D341Med (cell line): ENCODE measurements around the gene TMEM115.

Experiments
- DNase-seq: peaks from one replicate; pipeline ENCODE4 v3.0.0; 2012; ENCODE audit warnings: low spot score

TMEM115 gene

GRCh38 chr3:50378024-50378423 is 18.7 kb upstream of the TMEM115 start:
- DNase-seq, result no peak

- DNase-seq, result no peak
Observed at GRCh38 chr3:50375258-50375931, 16.1 kb upstream of the TMEM115 start.

DNA sequence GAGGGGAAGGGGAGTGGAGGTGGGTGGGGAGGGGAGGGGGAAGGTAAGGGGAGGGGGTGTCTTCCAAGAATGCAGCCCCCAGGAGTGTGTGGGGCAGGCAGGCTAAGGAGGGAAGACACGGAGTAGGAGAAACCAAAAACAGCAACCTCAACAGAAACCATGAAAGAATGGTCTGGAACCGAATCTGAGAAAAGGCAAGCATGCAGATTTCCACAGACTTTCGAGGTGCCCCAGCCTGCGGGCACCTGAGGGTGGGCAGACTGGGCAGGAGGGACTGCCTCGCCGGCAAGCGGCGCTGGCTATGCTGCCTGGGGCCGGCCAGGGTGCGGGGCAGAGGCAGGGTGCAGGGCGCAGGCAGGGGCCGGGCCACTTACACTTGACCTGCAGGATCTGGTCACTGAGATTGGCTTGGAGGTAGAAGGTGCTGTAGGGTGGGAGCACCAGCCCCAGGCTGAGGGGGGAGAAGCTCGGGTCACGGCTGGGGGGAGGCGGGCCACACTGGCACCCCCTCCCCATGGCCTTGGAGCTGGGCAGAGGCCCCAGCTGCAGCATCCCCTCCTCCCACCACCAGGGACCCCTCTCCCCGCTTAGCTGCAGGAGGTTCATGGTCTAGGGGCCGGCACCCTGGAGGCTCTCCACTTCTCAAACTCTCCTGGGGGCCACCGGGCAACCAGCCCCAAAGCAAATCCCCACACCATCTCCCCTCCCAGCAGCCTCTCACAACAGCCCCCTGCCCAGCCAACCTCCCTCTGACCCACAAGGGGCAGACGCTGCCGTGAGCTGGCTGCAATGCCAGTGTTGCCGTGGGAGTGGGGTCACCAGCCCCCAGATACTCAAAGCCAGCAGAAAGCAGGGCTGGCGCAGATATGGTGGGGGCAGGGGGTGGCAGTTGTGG is 15.3 kb upstream of the TMEM115 start:
- no peak for DNase-seq

DNA sequence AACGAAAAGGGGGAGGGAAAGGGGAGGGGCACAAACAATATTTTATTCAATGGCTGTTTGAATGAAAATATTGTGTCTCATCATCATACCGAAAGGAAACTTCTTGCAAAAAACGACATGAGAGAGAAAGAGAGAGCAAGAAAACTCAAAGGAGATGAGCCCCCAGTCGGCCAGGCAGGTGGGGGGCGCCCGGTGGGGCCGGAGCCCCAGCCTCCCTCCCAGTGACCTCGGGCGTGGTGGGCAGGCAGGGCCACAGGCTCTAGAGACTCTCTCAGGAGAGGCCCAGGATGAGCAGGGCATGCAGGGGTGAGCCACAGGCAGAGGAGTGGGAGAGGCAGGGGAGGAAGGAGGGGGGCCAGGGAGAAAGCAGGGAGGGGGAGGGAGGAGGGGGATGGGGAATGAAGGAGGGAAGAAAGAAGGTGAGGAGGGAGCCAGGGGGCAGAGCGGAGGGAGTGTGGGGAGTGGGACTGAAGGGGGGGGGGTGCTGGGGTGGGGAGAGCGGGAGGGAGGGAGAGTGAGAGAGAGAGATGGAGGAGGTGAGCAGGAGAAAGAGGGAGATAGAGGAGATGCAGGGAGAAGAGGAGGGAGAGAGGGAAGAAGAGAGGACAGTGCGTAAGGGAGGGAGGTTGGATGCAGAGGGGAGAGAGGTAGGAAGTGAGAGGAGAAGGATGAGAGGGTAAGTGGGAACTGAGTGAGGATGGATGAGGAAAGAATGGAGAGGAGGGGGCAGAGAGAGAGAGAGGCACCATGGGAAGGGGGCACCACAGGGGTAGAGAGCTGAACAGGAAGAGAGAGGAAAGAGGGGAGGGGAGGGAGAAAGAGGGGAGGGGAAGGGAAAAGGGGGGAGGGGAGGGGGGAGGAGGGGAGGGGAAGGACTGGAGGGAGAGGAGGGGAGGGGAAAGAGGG is 14.1 kb upstream of the TMEM115 start:
- DNase-seq, result no peak

GRCh38 chr3:50372349-50372748 is 13.0 kb upstream of the TMEM115 start:
- DNase-seq, result no peak

DNA sequence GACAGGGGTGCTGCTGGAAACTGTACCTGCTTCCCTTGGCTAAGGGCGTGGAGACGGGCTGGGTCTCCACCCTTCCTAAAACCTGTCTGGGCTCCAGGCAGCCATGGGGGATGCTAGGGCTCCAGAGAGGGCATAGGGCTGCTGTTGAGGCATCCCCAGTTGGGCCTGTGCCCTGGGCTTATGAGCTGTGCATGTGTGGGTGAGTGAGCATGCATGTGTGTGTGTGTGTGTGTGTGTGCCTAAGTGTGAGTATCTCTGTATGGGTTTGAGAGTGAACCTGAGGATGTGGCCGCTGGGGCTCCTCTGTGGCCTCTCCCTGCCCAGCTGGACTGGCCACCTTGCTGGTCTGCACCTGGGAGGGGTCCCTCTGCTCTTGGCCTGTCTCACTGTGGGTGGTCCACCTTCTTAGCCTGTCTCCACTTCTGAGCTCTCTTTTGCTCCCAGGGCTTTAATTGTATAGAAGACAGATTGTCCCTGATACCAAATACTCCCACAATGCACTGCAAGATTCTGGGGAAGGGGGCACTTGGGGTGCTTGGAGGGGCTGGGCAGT is 11.9 kb upstream of the TMEM115 start:
- no peak for DNase-seq

DNA sequence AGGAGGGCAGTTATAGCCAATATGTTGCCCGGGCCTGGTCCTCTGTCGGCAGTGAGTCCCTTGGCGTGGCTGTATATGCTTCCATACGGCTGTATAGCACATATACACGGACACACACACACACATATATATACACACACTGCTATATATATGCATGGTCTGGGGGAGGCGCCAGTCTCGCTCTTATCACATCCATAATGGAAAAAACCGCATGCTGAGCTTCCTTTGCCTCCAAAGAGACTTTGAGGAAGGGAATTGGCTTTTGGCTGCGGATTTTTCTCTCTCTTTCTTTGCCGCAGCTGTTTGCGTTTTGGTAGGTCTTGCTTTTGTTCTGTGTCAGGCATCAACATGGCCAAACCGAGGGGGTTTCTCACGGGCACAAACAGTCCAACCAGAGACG is 11.3 kb upstream of the TMEM115 start:
- DNase-seq, result no peak

GRCh38 chr3:50369012-50369670 is 9.8 kb upstream of the TMEM115 start:
- no peak for DNase-seq

DNA sequence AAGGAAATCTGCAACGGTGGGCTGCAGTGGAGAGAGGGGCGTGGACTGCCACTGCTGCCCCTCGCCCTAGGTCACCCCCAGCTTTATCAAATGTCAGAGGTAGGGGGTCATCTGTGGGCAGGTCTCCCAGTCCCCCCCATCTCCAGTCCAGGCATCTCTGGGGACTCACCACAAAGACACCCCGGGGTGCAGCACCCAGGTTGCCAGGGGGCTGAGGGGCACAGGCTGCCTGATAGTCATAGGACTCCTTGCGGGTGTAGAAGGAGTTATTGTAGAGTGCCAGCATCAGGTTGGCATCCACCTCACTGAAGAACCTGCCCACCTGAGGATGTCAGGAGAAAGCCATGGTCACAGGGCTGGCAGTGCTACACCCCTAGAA is 6.5 kb upstream of the TMEM115 start:
- DNase-seq, result no peak

GRCh38 chr3:50365080-50365841 is 5.9 kb upstream of the TMEM115 start:
- DNase-seq, result peak; percentile 85

DNA sequence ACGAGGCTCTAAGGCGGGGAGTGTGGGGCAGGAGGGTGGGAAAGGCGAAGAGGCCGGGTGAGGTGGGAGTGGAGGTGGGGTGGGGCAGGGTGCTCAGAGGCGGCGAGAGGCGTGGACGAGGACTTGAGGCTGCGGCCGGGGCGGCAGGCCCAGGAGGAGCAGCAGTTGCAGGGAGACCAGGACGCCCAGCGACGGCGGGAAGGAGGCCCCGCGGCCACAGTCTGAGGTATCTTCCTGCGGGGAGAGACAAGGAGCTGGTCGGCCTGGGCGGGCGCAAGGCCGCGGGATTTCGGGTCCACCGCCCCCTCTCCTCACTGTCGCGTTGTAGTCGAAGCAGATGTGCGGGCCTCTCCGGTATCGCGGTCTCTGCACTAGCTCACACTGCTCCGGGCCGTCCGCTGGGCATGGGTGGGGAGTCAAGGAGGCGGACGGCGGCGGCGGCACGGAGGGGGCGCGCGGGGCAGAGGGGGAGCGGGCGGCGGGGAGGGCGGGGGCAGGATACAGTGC is 5.3 kb upstream of the TMEM115 start:
- no peak for DNase-seq

DNA sequence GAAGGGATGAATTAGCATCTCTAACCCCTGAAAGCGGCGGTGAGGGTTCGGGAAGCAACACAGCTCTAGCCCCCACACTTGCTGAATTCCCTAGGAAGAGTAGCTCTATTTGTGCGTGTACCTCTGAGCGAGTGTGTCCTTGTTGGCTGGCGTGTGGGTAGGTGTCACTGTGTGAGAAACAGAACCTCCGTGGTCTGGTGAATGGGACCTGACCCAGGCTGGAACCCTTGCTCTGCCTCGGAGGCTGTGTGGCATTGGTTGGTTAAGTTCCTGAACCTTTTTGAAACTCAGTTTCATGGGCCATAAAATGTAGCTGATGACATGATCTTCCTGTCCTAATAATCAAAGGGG is 414 bp upstream of the TMEM115 start:
- no peak for DNase-seq

DNA sequence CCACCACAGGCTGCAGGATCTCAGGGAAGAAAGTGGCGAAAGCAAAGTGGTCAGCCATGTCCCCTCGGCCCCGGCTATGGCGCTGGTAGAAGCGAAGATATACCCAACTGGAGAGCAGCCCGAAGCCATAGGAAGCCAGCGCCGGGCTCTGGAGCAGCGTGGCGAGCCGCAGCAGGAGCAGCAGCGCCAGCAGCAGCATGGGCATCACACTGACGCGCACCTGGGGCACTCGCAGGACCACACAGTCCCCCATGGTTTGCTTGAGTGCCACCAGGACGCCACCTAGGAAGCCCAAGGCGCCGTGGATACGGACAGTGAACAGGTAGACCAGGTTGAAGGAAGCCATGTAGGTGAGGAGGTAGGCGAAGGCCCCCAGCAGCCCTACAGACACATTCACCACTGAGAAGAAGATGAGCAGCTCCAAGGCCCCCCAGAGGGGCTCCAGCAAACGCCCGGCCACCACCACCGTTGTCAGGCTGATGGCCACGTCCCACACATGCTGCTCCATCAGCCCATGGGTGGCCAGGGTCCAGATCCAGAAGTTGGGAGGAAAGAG is 888 bp downstream of the TMEM115 start:
- DNase-seq, result no peak

- DNase-seq, result no peak
Observed at GRCh38 chr3:50357481-50357880, 1.8 kb downstream of the TMEM115 start.

GRCh38 chr3:50356553-50356952 is 2.8 kb downstream of the TMEM115 start:
- no peak for DNase-seq

DNA sequence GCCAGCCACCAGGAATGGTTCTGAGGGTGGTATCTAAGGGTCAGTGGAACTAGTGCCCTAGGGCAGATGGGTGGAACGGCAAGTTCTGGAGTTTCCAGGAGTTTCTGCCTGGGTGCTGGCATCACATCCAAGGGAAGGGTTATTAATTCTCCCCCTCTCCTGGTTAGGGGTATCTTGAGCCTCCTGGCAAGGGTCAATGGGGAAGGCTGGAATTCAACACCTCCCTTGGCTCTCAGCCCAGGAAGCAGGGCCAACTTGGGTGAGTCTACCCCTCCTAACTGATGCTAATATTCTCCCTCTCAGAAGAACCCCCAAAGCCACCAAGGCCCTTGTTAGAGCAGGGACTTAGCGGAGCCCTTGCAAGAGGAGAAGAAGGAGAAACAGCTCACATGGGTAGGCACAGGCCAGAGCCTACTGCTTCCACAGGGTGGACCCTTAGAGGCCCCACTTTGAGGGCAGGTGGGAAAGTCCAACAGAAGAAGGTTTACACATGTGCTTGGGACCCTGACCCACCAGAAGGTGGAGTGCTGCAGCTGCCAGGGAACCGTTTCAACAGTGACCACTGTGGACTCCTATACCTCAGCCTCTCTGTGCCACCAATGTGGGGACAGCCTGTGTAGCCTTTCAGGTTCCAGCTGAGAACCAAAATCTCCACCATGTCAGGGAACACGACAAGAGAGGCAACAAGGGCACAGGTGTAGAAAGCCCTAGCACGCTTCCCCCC is 3.3 kb downstream of the TMEM115 start:
- no peak for DNase-seq

DNA sequence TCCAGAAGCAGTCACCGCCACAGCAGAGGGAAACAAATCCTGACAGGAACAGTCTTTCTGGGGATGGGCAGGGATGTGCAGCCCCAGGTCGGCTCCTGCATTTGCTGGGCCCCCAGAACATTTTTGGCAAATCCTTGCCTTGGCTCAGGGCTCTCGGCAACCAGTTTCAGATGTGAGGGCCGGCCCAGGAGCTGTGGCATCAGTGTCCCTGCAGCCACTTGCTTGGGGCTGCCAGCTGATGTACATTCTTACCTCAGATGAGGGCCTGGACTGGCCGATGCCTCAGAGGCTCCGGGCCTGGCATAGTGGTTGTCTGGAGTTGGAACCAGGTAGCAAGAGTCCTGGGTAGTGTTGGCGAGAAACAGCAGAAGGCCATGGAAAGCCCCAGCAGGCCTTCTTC is 4.5 kb downstream of the TMEM115 start:
- no peak for DNase-seq

- DNase-seq, result no peak
Observed at GRCh38 chr3:50354186-50354764, 5.0 kb downstream of the TMEM115 start.

- no peak for DNase-seq
Observed at GRCh38 chr3:50353245-50354004, 5.9 kb downstream of the TMEM115 start.
